Breast epithelium (tissue), 3 donors: Measurements from ENCODE around the gene ATXN3L.

ENCODE experiments used
- POLR2A ChIP-seq: fragments of 450-650 bp; IDR thresholded peaks from one replicate; pipeline ENCODE4 v1.6.1; 2016; ENCODE audit warnings: antibody characterized with exemption, mild to moderate bottlenecking, moderate library complexity
- POLR2AphosphoS5 ChIP-seq, 3 donors: sonication (generic); formaldehyde crosslinking; IDR thresholded peaks; one replicate each; pipeline ENCODE4 v1.6.1; 2017; ENCODE audit warnings: antibody characterized with exemption in 3 of 3
- TF ChIP-seq, protein P1 (sequence below), 3 donors: fragments of 450-650 bp; IDR thresholded peaks; one replicate each; pipeline ENCODE4 v1.5.1; 2016 to 2017; ENCODE audit warnings: antibody characterized with exemption in 3 of 3, mild to moderate bottlenecking in 3 of 3, moderate library complexity in 3 of 3

DNA sequence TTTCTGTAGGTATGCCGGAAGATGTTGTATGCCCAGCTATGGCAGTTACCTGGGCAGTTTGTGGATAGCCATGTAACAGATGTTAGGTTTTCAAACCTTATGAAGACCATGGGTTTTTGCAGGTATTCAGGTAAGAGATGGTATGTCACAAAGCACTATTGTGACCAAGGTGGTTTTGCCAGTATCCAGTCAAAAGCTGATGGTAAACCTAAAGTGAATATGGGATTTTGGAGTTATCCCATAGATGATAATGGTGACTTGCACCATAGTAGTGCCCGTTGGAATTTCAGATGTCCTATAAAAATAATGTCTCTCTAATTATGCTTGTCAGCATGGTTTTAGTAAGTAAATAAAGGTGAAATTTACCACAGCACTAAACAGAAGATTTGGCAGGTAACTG lies at the start of gene ATXN3L:
- TF ChIP-seq POLR2A: no peak
- TF ChIP-seq, protein P1, sequence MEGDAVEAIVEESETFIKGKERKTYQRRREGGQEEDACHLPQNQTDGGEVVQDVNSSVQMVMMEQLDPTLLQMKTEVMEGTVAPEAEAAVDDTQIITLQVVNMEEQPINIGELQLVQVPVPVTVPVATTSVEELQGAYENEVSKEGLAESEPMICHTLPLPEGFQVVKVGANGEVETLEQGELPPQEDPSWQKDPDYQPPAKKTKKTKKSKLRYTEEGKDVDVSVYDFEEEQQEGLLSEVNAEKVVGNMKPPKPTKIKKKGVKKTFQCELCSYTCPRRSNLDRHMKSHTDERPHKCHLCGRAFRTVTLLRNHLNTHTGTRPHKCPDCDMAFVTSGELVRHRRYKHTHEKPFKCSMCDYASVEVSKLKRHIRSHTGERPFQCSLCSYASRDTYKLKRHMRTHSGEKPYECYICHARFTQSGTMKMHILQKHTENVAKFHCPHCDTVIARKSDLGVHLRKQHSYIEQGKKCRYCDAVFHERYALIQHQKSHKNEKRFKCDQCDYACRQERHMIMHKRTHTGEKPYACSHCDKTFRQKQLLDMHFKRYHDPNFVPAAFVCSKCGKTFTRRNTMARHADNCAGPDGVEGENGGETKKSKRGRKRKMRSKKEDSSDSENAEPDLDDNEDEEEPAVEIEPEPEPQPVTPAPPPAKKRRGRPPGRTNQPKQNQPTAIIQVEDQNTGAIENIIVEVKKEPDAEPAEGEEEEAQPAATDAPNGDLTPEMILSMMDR (IDR thresholded peaks at IDR 0.05): no peak
- TF ChIP-seq POLR2AphosphoS5 (IDR thresholded peaks at IDR 0.05): no peak
